Testis (tissue), 2 donors: ENCODE measurements around the gene USP20.

Experiments used
- POLR2A ChIP-seq: fragments of 450-650 bp; IDR thresholded peaks from one replicate; pipeline ENCODE4 v1.6.1; 2017; ENCODE audit warnings: antibody characterized with exemption, mild to moderate bottlenecking, moderate library complexity
- TF ChIP-seq, protein P1 (sequence below), 3 experiments: fragments of 450-650 bp in 2 of 3; fragments of 200-600 bp in 1 of 3; sonication (generic) in 1 of 3; IDR thresholded peaks; one replicate each; pipeline ENCODE4 v1.5.1; 2016 to 2019; ENCODE audit warnings: antibody characterized with exemption in 3 of 3, mild to moderate bottlenecking in 2 of 3, moderate library complexity in 1 of 3

DNA sequence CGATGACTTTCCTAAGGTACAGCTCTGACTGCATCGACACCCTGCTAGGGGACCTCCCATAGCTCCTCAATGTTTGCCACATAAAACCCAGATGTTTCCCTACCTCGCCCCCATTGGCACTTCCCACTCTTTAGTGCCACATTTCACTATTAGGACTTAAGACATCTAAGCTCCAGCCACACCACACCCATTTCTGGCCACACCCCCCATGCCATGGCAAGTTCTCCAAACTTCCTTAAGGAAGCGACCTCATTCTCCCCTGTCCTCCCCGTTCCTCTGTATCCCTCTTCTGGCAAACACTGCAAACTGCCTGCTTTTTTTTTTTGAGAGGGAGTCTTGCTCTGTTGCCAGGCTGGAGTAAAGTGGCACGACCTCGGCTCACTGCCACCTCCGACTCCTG, 62.9 kb downstream of the USP20 start:
- TF ChIP-seq, protein P1, sequence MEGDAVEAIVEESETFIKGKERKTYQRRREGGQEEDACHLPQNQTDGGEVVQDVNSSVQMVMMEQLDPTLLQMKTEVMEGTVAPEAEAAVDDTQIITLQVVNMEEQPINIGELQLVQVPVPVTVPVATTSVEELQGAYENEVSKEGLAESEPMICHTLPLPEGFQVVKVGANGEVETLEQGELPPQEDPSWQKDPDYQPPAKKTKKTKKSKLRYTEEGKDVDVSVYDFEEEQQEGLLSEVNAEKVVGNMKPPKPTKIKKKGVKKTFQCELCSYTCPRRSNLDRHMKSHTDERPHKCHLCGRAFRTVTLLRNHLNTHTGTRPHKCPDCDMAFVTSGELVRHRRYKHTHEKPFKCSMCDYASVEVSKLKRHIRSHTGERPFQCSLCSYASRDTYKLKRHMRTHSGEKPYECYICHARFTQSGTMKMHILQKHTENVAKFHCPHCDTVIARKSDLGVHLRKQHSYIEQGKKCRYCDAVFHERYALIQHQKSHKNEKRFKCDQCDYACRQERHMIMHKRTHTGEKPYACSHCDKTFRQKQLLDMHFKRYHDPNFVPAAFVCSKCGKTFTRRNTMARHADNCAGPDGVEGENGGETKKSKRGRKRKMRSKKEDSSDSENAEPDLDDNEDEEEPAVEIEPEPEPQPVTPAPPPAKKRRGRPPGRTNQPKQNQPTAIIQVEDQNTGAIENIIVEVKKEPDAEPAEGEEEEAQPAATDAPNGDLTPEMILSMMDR (IDR thresholded peaks at IDR 0.05), result no peak
- no peak for TF ChIP-seq POLR2A
